Forelimb muscle (tissue), 1 donor: ENCODE results near the gene ZNF438. TPM values are rescaled to one million over a fixed set of nuclear protein-coding genes. Genes with fewer than 3 reads are reported as not detected.
"Not testable (repeated sequence)": the region's sequence is repeated elsewhere in the genome, so short reads cannot be mapped to it uniquely, and the experiment has no call there.

ENCODE experiments used
- DNase-seq: peaks from one replicate; pipeline ENCODE4 v3.0.0-alpha.2; 2013; ENCODE audit warnings: low read depth
- polyA plus RNA-seq: library from polyadenylated mRNA; unstranded; fragments of 120-200 nt; gene quantifications from one replicate; pipeline ENCODE4 v1.2.1, GENCODE V29; 2013; ENCODE audit not compliant: insufficient read length

The ZNF438 gene
- polyA plus RNA-seq, 1 donor, result 15.8 TPM

GRCh38 chr10:30987463-30987862 is 44.2 kb downstream of the ZNF438 start:
- DNase-seq, result no peak

- DNase-seq, result no peak
These were observed 45.6 kb downstream of the ZNF438 start for GRCh38 chr10:30986053-30986555.

GRCh38 chr10:30985512-30985911 is 46.2 kb downstream of the ZNF438 start:
- no peak for DNase-seq

- no peak for DNase-seq
These were observed 46.9 kb downstream of the ZNF438 start for GRCh38 chr10:30984563-30985328.

DNA sequence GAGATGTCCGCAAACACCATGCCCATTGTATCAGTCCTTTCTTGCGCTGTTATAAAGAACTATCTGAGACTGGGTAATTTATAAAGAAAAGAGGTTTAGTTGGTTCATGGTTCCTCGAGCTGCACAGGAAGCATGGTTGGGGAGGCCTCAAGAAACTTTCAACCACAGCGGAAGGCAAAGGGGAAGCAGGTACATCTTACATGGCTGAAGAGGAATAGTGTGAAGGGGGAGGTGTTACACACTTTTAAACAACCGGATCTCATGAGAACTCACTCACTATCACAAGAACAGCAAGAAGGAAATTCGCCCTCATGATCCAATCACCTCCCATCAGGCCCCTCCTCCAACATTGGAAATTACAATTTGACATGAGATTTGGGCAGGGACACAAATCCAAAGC is 48.5 kb downstream of the ZNF438 start:
- not testable (repeated sequence) for DNase-seq

DNA sequence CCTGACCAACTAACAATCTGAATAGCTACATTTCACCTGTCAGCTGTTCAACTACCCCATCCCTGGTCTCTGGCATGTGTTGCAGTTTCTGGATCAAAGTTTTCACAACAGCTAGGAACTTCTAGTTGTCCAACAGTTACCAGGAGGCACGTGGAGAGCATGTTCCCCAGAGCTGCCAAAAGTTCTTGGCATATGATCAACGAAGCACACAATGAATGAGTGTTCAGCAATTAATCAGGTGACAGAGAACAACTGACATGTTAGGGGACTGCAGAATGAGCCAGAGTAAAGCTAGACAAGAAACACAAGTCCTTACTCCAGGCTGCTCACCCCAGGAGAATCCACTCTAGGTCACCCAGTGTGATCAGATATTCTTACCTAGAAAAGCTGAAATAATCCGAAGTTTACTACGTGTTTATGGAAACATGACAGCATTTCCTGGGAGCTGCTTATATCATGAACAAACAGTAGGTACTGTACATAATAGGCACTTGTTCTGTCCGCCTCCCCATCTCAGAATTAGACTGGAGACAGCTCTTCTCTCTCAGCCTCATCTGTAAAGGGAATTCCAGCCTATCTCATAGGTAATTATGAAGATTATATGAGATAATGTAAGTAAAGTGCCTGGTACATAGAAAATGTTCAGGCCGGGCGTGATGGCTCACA is 50.6 kb downstream of the ZNF438 start:
- DNase-seq, result no peak

DNA sequence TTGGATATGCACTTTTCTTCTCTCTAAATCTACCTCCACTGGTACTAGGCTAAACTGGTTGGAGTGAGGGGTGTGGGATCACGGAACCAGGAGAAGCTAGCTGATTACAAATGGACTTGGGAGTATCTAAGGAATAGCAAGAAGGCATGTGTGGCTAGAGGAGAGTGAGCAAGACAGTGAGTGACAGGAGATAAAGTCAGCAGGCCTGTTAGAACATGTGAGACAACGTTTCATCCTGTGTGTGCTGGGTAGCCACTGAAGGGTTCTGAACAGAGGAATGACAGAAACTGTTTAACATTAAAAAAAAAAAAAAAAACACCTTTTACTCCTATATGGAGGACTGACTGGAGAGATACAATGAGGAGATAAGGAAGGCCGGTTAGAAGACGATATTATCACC is 51.7 kb downstream of the ZNF438 start:
- no peak for DNase-seq

GRCh38 chr10:30978843-30979242 is 52.8 kb downstream of the ZNF438 start:
- no peak for DNase-seq

DNA sequence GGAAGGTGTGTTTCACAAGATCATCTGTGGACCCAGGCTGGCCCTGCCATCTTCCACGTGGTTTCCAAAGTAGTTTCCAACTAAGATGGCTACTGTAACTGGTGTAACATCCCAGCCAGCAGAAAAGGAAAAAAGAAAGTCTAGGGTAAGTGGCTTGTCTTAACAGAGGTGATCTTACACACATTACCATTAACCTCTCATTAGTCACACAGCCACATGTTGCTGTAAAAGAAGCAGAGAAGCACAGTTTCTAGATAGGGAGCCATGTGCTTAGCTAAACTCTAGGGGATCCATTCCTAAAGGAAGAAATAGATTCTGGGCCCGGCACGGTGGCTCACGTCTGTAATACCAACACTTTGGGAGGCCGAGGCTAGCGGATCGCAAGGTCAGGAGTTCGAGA is 54.3 kb downstream of the ZNF438 start:
- DNase-seq, result no peak

DNA sequence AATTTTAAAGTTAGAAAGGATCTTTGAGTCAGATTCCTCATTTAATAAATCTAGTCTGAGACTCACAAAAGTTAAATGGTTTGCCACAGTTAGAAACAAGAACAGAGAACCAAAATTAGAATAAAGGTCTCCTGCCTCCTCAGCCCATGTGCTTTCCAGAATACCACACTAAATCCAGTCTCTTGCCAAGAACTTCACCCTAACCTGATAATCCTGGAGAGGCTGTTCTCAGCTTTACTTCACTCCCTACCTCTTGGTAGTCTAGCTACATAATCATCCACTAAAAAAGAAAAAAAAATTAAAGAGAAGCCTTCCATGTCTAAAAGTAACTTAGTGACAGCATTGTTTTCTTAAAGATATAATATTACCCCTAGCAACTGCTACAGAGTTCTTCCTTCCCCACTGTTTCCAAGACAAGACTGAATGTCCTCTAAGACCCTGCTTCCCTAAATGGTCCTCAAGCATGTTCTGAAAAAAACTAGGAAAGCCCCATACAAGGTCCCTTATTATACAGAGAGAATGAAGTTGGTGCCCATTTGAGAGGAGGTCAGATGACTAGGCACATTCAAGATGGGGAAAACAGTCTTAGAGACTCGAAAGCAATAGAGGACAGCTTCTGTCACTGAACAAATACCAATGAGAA is 56.8 kb downstream of the ZNF438 start:
- DNase-seq, result no peak

- no peak for DNase-seq
These were observed 57.3 kb downstream of the ZNF438 start for GRCh38 chr10:30974355-30974754.

DNA sequence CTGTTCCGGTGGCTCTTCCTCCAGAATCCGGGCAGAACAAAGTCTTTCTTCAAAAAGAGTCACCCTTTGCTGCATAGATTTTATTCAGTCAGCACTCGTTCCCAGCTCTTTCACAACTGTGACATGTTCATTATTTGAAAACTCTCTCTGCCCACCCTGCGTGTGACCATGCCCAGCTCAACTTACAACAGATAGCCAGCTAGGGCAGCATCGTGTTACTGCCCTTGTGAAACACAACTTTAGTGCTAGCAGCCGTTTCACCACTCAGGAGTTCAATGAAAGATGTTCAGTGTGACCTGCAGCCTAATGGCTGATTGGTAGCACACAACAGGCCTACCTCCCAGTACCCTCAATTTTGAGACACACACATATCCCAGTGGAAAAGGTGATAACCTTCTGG is 57.9 kb downstream of the ZNF438 start:
- no peak for DNase-seq

DNA sequence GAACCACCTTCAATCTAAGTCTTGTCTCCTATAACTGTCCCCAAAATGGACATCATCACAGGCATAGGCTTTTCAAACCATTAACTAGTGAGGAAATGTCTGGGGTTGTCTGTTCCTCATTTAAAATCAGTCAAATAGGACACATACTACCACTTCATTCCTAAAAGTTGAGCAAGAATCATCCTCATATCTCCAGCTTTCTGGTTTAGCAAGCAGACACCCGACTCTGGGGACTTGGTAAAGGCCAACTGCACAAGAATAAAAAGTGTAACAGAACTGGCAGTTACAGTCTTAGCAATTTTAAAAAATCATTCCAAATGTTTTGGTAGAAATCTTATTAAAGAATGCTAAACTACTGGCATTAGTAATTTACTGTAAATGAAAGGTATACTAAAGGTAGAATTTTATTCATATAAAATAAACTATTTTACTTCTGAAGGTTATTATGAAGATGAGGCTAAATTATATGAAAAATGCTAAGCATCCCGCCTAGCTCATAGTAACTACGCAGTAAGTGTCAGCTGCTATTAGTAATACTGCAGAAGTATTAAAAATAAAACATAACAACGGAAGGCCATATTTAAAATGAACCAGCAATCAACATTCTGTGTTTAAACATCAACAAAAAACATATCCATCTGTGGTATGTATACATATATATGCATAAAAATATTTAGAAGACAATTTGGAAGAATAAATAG is 60.8 kb downstream of the ZNF438 start:
- no peak for DNase-seq

DNA sequence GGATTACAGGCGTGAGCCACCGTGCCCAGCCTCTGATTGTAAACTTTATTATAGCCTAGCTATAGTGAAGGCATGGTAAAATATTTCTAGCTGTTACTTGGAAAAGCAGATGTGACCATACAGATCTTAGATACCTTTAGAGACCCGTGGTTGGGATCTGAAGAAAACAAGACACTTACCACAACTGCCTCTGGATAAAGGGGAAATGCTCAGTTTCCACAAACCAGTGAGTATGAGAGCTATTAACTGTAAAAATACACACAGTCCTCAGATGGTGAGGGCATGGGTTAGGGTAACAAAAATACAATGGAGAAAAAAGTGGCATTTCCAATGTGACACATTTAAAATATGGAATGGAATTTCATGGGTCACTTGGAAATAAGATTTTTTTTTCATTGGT is 63.0 kb downstream of the ZNF438 start:
- DNase-seq, result no peak

DNA sequence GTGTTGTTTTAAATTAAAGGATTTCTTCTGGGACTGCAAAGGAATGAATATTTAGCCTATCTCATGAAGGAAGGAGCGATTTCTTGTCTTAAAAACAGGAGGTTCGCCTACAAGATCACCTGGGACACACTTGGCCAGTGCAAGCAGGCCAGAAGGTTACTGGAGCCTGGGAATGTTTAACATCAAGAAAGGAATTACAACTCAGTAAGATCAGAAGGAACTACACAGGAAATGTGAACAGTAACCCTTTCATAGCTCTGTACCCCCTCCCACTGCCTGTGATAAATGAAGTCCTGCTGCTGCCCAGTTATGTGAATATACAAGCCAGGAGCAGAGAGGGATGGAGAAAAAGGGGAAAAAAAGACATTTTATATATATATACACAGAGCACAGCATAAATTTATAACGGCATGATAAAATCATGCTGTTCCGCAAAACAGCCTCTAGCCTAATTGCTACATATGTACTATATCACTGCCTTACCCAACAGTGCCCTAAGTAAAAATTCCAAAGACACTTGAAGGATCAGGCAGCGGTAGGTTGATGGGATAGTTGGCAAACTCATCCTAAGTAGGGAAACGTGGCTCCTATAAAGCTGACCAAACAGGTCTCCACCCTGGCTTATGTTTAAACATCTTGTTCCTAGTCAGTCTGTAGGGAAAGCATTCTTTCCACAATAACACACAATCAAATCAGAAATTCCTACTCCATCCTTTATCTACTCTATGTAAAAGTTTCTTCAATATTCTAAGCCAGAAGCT is 63.8 kb downstream of the ZNF438 start:
- peak; percentile 86 for DNase-seq

GRCh38 chr10:30963992-30964930 is 67.4 kb downstream of the ZNF438 start:
- no peak for DNase-seq

- no peak for DNase-seq
These were observed 69.1 kb downstream of the ZNF438 start for GRCh38 chr10:30962522-30962921.

DNA sequence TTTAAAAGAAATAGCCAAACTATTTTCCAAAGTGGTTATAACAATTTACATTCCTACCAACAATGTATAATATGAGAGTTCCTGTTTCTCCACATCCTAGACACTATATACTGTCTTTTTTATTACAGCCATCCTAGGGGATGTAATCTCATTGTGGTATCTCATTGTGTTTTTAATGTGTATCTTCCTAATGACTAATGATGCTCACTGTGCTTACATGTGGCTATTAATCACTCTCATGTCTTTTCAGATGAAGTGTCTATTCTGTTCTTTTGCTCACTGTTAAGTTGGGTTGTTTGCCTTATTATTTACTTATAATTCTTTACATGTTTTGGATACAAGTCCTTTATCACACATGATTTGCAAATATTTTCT is 71.8 kb downstream of the ZNF438 start:
- no peak for DNase-seq

DNA sequence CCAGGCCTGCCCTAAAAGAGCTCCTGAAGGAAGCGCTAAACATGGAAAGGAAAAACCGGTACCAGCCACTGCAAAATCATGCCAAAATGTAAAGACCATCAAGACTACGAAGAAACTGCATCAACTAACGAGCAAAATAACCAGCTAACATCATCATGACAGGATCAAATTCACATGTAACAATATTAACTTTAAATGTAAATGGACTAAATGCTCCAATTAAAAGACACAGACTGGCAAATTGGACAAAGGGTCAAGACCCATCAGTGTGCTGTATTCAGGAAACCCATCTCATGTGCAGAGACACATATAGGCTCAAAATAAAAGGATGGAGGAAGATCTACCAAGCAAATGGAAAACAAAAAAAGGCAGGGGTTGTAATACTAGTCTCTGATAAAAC is 82.4 kb downstream of the ZNF438 start:
- not testable (repeated sequence) for DNase-seq

- no peak for DNase-seq
These were observed 87.7 kb downstream of the ZNF438 start for GRCh38 chr10:30944005-30944404.
